H9 (cell line): ENCODE data around the gene TGM2. TPM values are rescaled to one million over a fixed set of nuclear protein-coding genes. Genes with fewer than 3 reads are reported as not detected.

ENCODE experiments used
- DNase-seq: peaks from one replicate; pipeline ENCODE4 v3.0.0-alpha.2; 2017
- H2AFZ ChIP-seq: one replicate; pipeline ENCODE4 v1.6.1; 2013; ENCODE audit warnings: mild to moderate bottlenecking, low read length, control low read depth, moderate library complexity
- H2AK5ac ChIP-seq: 2 replicates; pipeline ENCODE4 v1.6.1; 2013; ENCODE audit warnings: low read length, control low read depth, mixed read lengths; ENCODE audit not compliant: insufficient read length
- H2BK120ac ChIP-seq: one replicate; pipeline ENCODE4 v1.6.1; 2013; ENCODE audit warnings: low read depth, mild to moderate bottlenecking, low read length, control low read depth, inconsistent platforms; ENCODE audit not compliant: poor library complexity, severe bottlenecking
- H2BK12ac ChIP-seq: 2 replicates; pipeline ENCODE4 v1.6.1; 2013; ENCODE audit warnings: low read length, control low read depth, mixed read lengths, low read depth; ENCODE audit not compliant: insufficient read length
- H2BK15ac ChIP-seq: 2 replicates; pipeline ENCODE4 v1.6.1; 2013; ENCODE audit warnings: low read depth, low read length, control low read depth
- H2BK20ac ChIP-seq: one replicate; pipeline ENCODE4 v1.6.1; 2013; ENCODE audit warnings: low read depth, mild to moderate bottlenecking, low read length, control low read depth, inconsistent platforms; ENCODE audit not compliant: poor library complexity, severe bottlenecking
- H2BK5ac ChIP-seq: 2 replicates; pipeline ENCODE4 v1.6.1; 2013; ENCODE audit warnings: low read length, control low read depth, mixed read lengths; ENCODE audit not compliant: insufficient read length
- H3K14ac ChIP-seq: 2 replicates; pipeline ENCODE4 v1.6.1; 2013; ENCODE audit warnings: low read length, control low read depth; ENCODE audit not compliant: insufficient read depth
- H3K18ac ChIP-seq: 2 replicates; pipeline ENCODE4 v1.6.1; 2013; ENCODE audit warnings: low read depth, mild to moderate bottlenecking, mixed read lengths, low read length, control low read depth; ENCODE audit not compliant: insufficient read length
- H3K23ac ChIP-seq: 2 replicates; pipeline ENCODE4 v1.6.1; 2013; ENCODE audit warnings: low read length, control low read depth, mixed read lengths, low read depth; ENCODE audit not compliant: insufficient read length
- H3K23me2 ChIP-seq: 2 replicates; pipeline ENCODE4 v1.6.1; 2013; ENCODE audit warnings: low read depth, mild to moderate bottlenecking, mixed read lengths, low read length, control low read depth; ENCODE audit not compliant: insufficient read length, poor library complexity, severe bottlenecking
- H3K27ac ChIP-seq: 2 replicates; pipeline ENCODE4 v1.5.1; 2013; ENCODE audit warnings: low read length, control low read depth, mixed read lengths, low read depth; ENCODE audit not compliant: insufficient read length
- H3K27me3 ChIP-seq: 2 replicates; pipeline ENCODE4 v1.6.1; 2013; ENCODE audit warnings: low read length, control low read depth, inconsistent platforms; ENCODE audit not compliant: insufficient read depth
- H3K4ac ChIP-seq: 2 replicates; pipeline ENCODE4 v1.6.1; 2013; ENCODE audit warnings: low read depth, mild to moderate bottlenecking, control low read depth, inconsistent platforms, low read length, moderate library complexity
- H3K4me1 ChIP-seq: 2 replicates; pipeline ENCODE4 v1.6.1; 2013; ENCODE audit warnings: low read length, control low read depth, inconsistent platforms; ENCODE audit not compliant: insufficient read depth
- H3K4me2 ChIP-seq: 2 replicates; pipeline ENCODE4 v1.6.1; 2013; ENCODE audit warnings: low read length, control low read depth, mixed read lengths; ENCODE audit not compliant: insufficient read length, insufficient read depth
- H3K56ac ChIP-seq: 2 replicates; pipeline ENCODE4 v1.6.1; 2013; ENCODE audit warnings: low read depth, mild to moderate bottlenecking, mixed read lengths, low read length, control low read depth; ENCODE audit not compliant: insufficient read length
- H3K79me1 ChIP-seq: 2 replicates; pipeline ENCODE4 v1.6.1; 2013; ENCODE audit warnings: low read depth, mild to moderate bottlenecking, moderate library complexity, low read length, control low read depth, inconsistent platforms; ENCODE audit not compliant: insufficient read depth, poor library complexity, severe bottlenecking
- H3K79me2 ChIP-seq: 2 replicates; pipeline ENCODE4 v1.6.1; 2013; ENCODE audit warnings: low read length, control low read depth, inconsistent platforms; ENCODE audit not compliant: insufficient read depth
- H3K9ac ChIP-seq: 2 replicates; pipeline ENCODE4 v1.6.1; 2013; ENCODE audit warnings: low read length, control low read depth, mixed read lengths; ENCODE audit not compliant: insufficient read length; ENCODE audit errors: extremely low read depth
- H3K9me3 ChIP-seq: one replicate; pipeline ENCODE4 v1.6.1; 2013; ENCODE audit warnings: low read depth, low read length, inconsistent platforms; ENCODE audit not compliant: control insufficient read depth
- H3T11ph ChIP-seq: one replicate; pipeline ENCODE4 v1.6.1; 2013; ENCODE audit warnings: mild to moderate bottlenecking, low read length, control low read depth, inconsistent platforms
- H4K20me1 ChIP-seq: one replicate; pipeline ENCODE4 v1.6.1; 2013; ENCODE audit not compliant: control insufficient read depth, insufficient read length, insufficient read depth
- H4K5ac ChIP-seq: 2 replicates; pipeline ENCODE4 v1.6.1; 2013; ENCODE audit warnings: low read depth, mild to moderate bottlenecking, mixed read lengths, low read length, control low read depth; ENCODE audit not compliant: insufficient read length
- H4K8ac ChIP-seq: replicated peaks from 2 replicates; pipeline ENCODE4 v1.6.1; 2013; ENCODE audit warnings: low read length, control low read depth, mixed read lengths, low read depth; ENCODE audit not compliant: insufficient read length
- H4K91ac ChIP-seq: 2 replicates; pipeline ENCODE4 v1.6.1; 2013; ENCODE audit warnings: low read depth, mild to moderate bottlenecking, moderate library complexity, mixed read lengths, low read length, control low read depth; ENCODE audit not compliant: insufficient read length
- H3K27ac Mint-ChIP-seq, 3 experiments: 2 replicates in 2 of 3; 3 replicates in 1 of 3; pipeline ENCODE4 v1.8.0; 2020 to 2021; ENCODE audit warnings: mixed read lengths in 3 of 3, mild to moderate bottlenecking in 1 of 3, moderate library complexity in 1 of 3
- H3K27me3 Mint-ChIP-seq: 2 replicates; pipeline ENCODE4 v1.8.0; 2021; ENCODE audit warnings: low read depth, mild to moderate bottlenecking, moderate library complexity, mixed read lengths
- H3K36me3 Mint-ChIP-seq, 3 experiments: 2 replicates in 2 of 3; 3 replicates in 1 of 3; pipeline ENCODE4 v1.8.0; 2020 to 2021; ENCODE audit warnings: low read depth in 3 of 3, mixed read lengths in 3 of 3; ENCODE audit not compliant: insufficient read depth in 1 of 3
- H3K4me1 Mint-ChIP-seq, 2 experiments: 2 replicates each; pipeline ENCODE4 v1.8.0; 2020; ENCODE audit warnings: mixed read lengths in 2 of 2
- H3K4me3 Mint-ChIP-seq, 2 experiments: 2 replicates in 1 of 2; 3 replicates in 1 of 2; pipeline ENCODE4 v1.8.0; 2020 to 2021; ENCODE audit warnings: mild to moderate bottlenecking in 2 of 2, mixed read lengths in 2 of 2, moderate library complexity in 1 of 2
- H3K9me3 Mint-ChIP-seq, 2 experiments: 2 replicates in 1 of 2; 3 replicates in 1 of 2; pipeline ENCODE4 v1.8.0; 2020; ENCODE audit warnings: mild to moderate bottlenecking in 2 of 2, mixed read lengths in 2 of 2, moderate library complexity in 1 of 2
- WGBS: extraction: QIAGEN DNeasy Blood & Tissue Kit; methylation state at CpG from one replicate; pipeline ENCODE4 v1.1.7; 2013; ENCODE audit warnings: missing lambda C conversion rate, low lambda C conversion rate, mixed read lengths; ENCODE audit not compliant: insufficient read length; ENCODE audit errors: extremely low coverage; 5-methylcytosine and 5-hydroxymethylcytosine counted together
- total RNA-seq: library from RNA; stranded (reverse); gene quantifications from 2 replicates; pipeline ENCODE4 v1.2.1, GENCODE V29; 2021
- TF ChIP-seq, protein P1 (sequence below): fragments of 200-600 bp; sonication (generic); conservative IDR thresholded peaks from 3 replicates; pipeline ENCODE4 v1.8.0; 2021; ENCODE audit warnings: antibody characterized with exemption, mild to moderate bottlenecking

The TGM2 gene
- total RNA-seq, 1 experiment from 2014 or later, result 1.1 TPM

DNA sequence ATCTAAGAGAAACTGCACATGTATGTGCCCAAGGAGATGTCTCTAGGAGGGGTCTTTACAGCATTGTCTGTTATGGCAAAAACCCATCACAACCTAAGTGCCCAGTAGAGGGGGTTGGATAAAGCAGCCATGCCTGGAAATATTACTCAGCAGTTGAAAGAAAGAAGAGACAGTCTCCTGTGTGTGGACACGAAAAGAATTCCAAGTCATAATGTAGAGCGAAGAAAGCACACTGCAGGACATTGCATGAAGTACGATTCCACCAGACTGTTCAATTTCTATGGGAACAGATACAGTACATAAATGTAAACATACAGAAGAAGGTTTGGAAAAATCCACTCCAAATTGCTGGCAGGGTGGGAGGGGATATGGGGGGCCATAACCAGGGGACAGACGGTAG is 7.3 kb upstream of the TGM2 start:
- H3K27me3 Mint-ChIP-seq, result no peaks in the 10 kb centered on the region
- Histone ChIP-seq H3K23ac (no peak overlapping the region), H3K27ac (no peak overlapping the region), H3K79me2 (no peaks in the 10 kb centered on the region), H2BK15ac (no peak overlapping the region), H3K9ac (no peak overlapping the region), H4K5ac (no peak overlapping the region), H3K9me3 (no peaks in the 10 kb centered on the region), H4K91ac (no peak overlapping the region), H3K4me2 (no peak overlapping the region), H2BK20ac (no peak overlapping the region), H3K23me2 (no peaks in the 10 kb centered on the region), H2AK5ac (no peak overlapping the region), H4K20me1 (no peaks in the 10 kb centered on the region), H2AFZ (no peak overlapping the region), H2BK12ac (no peak overlapping the region), H3T11ph (no peak overlapping the region), H3K79me1 (no peaks in the 10 kb centered on the region), H3K4me1 (no peaks in the 10 kb centered on the region), H3K56ac (no peak overlapping the region), H3K18ac (no peak overlapping the region), H3K4ac (no peak overlapping the region), H4K8ac (no peak overlapping the region), H3K27me3 (no peaks in the 10 kb centered on the region), H2BK120ac (no peak overlapping the region), H2BK5ac (no peak overlapping the region), H3K14ac (no peak overlapping the region)
- no peak overlapping the region for H3K27ac Mint-ChIP-seq
- no peak overlapping the region for H3K4me3 Mint-ChIP-seq
- DNase-seq, result no peak
- peaks cover 8 to 14% of the 10 kb centered on the region in 2 experiments; a peak in 3 of 4 replicates for H3K4me1 Mint-ChIP-seq
- WGBS, result no CpG with 5 or more reads among the region's 4 CpGs
- H3K9me3 Mint-ChIP-seq, result no peaks in the 10 kb centered on the region
- TF ChIP-seq, protein P1, sequence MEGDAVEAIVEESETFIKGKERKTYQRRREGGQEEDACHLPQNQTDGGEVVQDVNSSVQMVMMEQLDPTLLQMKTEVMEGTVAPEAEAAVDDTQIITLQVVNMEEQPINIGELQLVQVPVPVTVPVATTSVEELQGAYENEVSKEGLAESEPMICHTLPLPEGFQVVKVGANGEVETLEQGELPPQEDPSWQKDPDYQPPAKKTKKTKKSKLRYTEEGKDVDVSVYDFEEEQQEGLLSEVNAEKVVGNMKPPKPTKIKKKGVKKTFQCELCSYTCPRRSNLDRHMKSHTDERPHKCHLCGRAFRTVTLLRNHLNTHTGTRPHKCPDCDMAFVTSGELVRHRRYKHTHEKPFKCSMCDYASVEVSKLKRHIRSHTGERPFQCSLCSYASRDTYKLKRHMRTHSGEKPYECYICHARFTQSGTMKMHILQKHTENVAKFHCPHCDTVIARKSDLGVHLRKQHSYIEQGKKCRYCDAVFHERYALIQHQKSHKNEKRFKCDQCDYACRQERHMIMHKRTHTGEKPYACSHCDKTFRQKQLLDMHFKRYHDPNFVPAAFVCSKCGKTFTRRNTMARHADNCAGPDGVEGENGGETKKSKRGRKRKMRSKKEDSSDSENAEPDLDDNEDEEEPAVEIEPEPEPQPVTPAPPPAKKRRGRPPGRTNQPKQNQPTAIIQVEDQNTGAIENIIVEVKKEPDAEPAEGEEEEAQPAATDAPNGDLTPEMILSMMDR, result no peak
- H3K36me3 Mint-ChIP-seq, result no peaks in the 10 kb centered on the region
